ENCODE results near the gene BARD1. TPM values are rescaled to one million over a fixed set of nuclear protein-coding genes. Genes with fewer than 3 reads are reported as not detected.
A peak's percentile ranks its signal among the peaks of the same experiment; 100 is the strongest.
"Not testable (repeated sequence)": the region's sequence is repeated elsewhere in the genome, so short reads cannot be mapped to it uniquely, and the experiment has no call there.

BARD1 gene
- polyA plus RNA-seq, 1 donor = 8.6 TPM

DNA sequence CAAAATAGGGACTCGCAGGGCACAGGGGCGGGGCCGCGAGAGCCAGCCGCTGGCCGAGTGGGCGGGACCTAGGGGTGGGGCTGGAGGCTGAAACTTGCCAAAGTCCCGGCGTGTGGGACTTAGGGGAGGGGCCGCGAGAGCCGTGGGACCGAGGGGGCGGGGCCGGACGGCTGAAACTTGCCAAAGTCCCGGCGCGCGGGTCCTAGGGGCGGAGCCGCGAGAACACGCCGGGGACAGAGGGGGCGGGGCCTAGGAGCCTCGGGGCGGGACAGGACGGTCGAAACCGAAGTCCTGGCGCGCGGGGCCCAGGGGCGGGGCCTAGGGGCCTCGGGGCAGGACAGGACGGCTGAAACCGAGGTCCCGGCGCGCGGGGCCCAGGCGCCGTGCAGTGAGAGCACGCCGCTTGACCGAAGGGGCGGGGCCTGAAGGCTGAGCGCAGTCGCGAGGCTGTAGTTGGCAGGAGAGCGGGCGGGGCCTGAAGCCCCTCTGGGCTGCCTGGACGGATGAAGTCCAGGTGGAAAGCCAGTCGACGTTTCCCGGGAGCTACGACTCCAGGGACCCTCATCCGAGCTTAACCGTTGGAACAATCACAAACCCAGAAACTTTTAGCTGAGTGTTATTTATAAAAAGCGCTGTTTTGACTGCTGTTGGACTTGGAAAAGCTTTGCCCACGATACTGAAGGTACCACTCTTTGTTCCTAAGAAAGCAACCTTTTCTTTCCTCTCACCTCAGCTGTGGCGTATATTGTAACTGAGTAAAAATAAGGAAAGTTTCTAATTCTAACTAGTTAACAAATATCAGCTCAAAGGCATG lies 475 bp upstream of the BARD1 start:
- 0% methylated on average over 2 of the region's 63 CpGs for WGBS (ENCODE audit: insufficient coverage, low lambda C conversion rate)
- peak; percentile 98 to 99 for DNase-seq
- peak overlapping the region; percentile 98 for H3K27ac ChIP-seq (ENCODE audit: low read length)

DNA sequence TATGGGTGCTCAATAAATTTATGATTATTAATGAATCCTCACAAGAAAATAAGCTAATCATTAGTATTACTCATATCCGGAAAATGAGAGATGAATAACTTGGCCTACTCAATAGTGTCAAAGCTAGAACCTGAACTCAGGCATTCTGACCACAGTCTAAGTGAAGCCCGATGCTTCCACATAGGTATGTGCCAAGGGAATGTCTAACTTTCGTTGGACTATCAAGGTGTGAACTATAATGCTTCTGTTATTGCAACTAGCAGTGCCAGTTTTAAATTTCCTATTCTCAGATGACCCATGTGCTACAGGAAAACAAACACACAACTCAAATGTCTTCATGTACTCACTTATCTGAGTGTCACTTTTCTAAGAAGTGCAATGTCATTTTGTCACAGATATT lies 1.8 kb downstream of the BARD1 start:
- H3K4me1 ChIP-seq (ENCODE audit: control insufficient read depth, insufficient read depth, low read length) = no peaks in the 10 kb centered on the region
- H3K27me3 ChIP-seq (ENCODE audit: control insufficient read depth, insufficient read depth, low read length) = no peaks in the 10 kb centered on the region
- WGBS (ENCODE audit: insufficient coverage, low lambda C conversion rate) = no CpG with 5 or more reads among the region's 3 CpGs
- no peaks in the 10 kb centered on the region for H3K9me3 ChIP-seq (ENCODE audit: control insufficient read depth, low read depth, low read length)
- no peaks in the 10 kb centered on the region for H3K36me3 ChIP-seq (ENCODE audit: control insufficient read depth, insufficient read depth, low read length)
- peak overlapping the region; percentile 13 for H3K27ac ChIP-seq (ENCODE audit: low read length)
- peak in 1 of 2 donors; percentile 43 for DNase-seq
- peak overlapping the region; percentile 91 for H3K4me3 ChIP-seq (ENCODE audit: low read length)

More for the DNA sequence above, 475 bp upstream of the BARD1 start:
- no peaks in the 10 kb centered on the region for H3K27me3 ChIP-seq (ENCODE audit: control insufficient read depth, insufficient read depth, low read length)
- no peaks in the 10 kb centered on the region for H3K36me3 ChIP-seq (ENCODE audit: control insufficient read depth, insufficient read depth, low read length)
- no peaks in the 10 kb centered on the region for H3K9me3 ChIP-seq (ENCODE audit: control insufficient read depth, low read depth, low read length)
- H3K4me1 ChIP-seq (ENCODE audit: control insufficient read depth, insufficient read depth, low read length) = no peaks in the 10 kb centered on the region
- H3K4me3 ChIP-seq (ENCODE audit: low read length) = peak overlapping the region; percentile 91

DNA sequence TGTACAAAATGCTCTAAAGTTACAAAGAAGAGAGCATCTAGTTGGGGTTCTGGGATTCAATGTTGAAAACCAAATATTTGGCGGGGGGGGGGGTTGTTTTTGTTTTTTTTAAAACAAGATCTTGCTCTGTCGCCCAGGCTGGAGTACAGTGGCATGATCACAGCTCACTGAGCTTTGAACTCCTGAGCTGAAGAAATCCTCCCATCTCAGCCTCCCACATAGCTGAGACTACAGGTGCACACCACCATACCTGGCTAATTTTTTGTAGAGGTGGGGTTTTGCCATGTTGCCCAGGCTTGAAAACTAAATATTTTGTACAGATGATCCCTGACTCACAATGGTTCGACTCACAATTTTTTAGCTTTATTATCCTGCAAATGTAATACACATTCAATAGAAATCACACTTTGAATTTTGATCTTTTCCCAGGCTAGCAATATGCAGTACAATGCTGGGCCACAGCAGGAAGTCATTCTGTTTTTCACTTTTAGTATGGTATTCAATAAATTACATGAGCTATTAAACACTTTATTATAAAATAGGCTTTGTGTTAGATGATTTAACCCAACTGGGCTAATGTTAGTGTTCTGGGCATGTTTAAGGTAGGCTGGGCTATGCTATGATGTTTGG lies 7.6 kb downstream of the BARD1 start:
- Histone ChIP-seq H3K9me3 (ENCODE audit: control insufficient read depth, low read depth, low read length) (no peaks in the 10 kb centered on the region), H3K36me3 (ENCODE audit: control insufficient read depth, insufficient read depth, low read length) (no peaks in the 10 kb centered on the region), H3K27ac (ENCODE audit: low read length) (no peak overlapping the region), H3K4me1 (ENCODE audit: control insufficient read depth, insufficient read depth, low read length) (no peaks in the 10 kb centered on the region), H3K27me3 (ENCODE audit: control insufficient read depth, insufficient read depth, low read length) (no peaks in the 10 kb centered on the region), H3K4me3 (ENCODE audit: low read length) (no peak overlapping the region)
- 100% methylated on average over 1 of the region's 3 CpGs for WGBS (ENCODE audit: insufficient coverage, low lambda C conversion rate)
- no peak for DNase-seq

DNA sequence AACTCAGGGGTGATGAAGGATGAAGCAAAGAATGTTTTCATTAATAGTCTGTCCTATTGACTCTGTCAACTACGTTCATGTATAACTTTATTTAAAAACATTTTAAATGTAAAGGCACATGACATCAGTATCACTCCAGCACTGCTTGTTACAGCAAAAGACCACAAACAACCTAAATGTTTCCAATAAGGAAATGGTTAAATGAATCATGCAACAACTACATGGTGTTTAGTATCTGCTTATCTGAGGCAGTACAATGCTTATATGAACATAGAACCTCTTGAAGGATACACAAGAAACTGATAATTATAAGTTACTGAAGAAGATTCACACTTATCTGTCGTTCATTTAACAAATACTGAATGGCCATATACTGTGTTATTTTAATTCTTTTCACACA lies 8.4 kb downstream of the BARD1 start:
- Histone ChIP-seq H3K36me3 (ENCODE audit: control insufficient read depth, insufficient read depth, low read length) (no peaks in the 10 kb centered on the region), H3K27me3 (ENCODE audit: control insufficient read depth, insufficient read depth, low read length) (no peaks in the 10 kb centered on the region), H3K9me3 (ENCODE audit: control insufficient read depth, low read depth, low read length) (no peaks in the 10 kb centered on the region), H3K4me3 (ENCODE audit: low read length) (no peak overlapping the region), H3K4me1 (ENCODE audit: control insufficient read depth, insufficient read depth, low read length) (no peaks in the 10 kb centered on the region), H3K27ac (ENCODE audit: low read length) (no peak overlapping the region)
- 100% methylated on average over 1 of the region's 2 CpGs for WGBS (ENCODE audit: insufficient coverage, low lambda C conversion rate)
- no peak for DNase-seq

DNA sequence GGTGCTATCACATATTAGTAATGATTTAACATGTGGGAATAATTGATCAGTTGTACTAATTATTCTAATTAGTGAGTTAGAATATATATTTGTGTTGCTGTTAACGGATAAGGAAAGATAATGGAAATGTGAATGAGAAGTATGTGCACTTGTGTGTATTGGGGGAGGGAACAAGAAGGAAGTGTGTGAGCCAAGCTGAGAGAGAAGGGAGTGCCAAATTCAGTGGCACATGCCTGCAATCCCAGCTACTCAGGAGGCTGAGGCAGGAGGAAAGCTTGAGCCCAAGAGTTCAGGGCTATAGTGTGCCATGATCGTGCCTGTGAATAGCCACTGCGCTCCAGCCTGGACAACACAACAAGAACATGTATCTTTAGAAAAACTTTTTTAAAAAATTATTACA lies 9.3 kb downstream of the BARD1 start:
- 60% methylated on average over 1 of the region's 3 CpGs for WGBS (ENCODE audit: insufficient coverage, low lambda C conversion rate)
- Histone ChIP-seq H3K27ac (ENCODE audit: low read length) (no peak overlapping the region), H3K27me3 (ENCODE audit: control insufficient read depth, insufficient read depth, low read length) (no peaks in the 10 kb centered on the region)

DNA sequence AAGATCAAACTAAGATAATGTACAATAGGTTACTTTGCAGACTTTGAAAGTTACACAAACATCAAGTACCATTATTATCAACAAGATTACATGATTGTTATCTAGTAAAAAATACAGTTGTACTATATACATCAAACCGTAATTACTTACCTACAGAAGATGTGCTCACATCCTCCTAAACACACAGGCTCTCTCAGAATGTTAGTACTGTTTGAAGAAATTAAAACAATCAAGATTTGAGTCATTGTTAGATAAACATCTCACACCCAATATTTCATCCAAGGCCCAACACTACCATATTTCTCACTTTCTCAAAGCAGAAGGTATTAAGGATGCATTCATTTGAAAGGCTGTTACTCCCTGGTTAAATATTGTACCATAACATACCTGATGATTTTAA lies 12.6 kb downstream of the BARD1 start:
- no peak for DNase-seq
- no CpG with 5 or more reads among the region's 1 CpG for WGBS (ENCODE audit: insufficient coverage, low lambda C conversion rate)
- no peak overlapping the region for H3K27ac ChIP-seq (ENCODE audit: low read length)
- peaks cover 7% of the 10 kb centered on the region for H3K36me3 ChIP-seq (ENCODE audit: control insufficient read depth, insufficient read depth, low read length)
- no peak overlapping the region for H3K4me3 ChIP-seq (ENCODE audit: low read length)
- H3K9me3 ChIP-seq (ENCODE audit: control insufficient read depth, low read depth, low read length) = no peaks in the 10 kb centered on the region
- H3K27me3 ChIP-seq (ENCODE audit: control insufficient read depth, insufficient read depth, low read length) = no peaks in the 10 kb centered on the region
- no peaks in the 10 kb centered on the region for H3K4me1 ChIP-seq (ENCODE audit: control insufficient read depth, insufficient read depth, low read length)

More for the DNA sequence above, 9.3 kb downstream of the BARD1 start:
- peaks cover 1% of the 10 kb centered on the region for H3K36me3 ChIP-seq (ENCODE audit: control insufficient read depth, insufficient read depth, low read length)
- no peaks in the 10 kb centered on the region for H3K4me1 ChIP-seq (ENCODE audit: control insufficient read depth, insufficient read depth, low read length)
- DNase-seq = no peak
- H3K4me3 ChIP-seq (ENCODE audit: low read length) = no peak overlapping the region
- H3K9me3 ChIP-seq (ENCODE audit: control insufficient read depth, low read depth, low read length) = no peaks in the 10 kb centered on the region

DNA sequence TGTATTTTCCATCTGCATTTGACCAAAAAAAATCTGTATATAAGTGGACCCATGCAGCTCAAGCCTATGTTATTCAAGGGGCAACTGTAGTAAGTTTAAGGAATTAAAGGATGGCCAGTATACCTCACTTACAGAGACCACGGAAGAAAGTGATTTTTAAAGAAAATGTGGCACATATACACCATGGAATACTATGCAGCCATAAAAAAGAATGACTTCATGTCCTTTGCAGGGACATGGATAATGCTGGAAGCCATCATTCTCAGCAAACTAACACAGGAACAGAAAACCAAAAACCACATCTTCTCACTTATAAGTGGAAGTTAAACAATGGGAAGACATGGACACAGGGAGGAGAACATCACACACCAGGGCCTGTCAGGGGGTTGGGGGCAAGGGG lies 26.3 kb downstream of the BARD1 start:
- H3K36me3 ChIP-seq (ENCODE audit: control insufficient read depth, insufficient read depth, low read length) = peaks cover 23% of the 10 kb centered on the region
- WGBS (ENCODE audit: insufficient coverage, low lambda C conversion rate) = no CpG with 5 or more reads among the region's 1 CpG
- not testable (repeated sequence) for H3K4me3 ChIP-seq (ENCODE audit: low read length); H3K27ac ChIP-seq (ENCODE audit: low read length); H3K9me3 ChIP-seq (ENCODE audit: control insufficient read depth, low read depth, low read length); H3K27me3 ChIP-seq (ENCODE audit: control insufficient read depth, insufficient read depth, low read length); H3K4me1 ChIP-seq (ENCODE audit: control insufficient read depth, insufficient read depth, low read length); DNase-seq

DNA sequence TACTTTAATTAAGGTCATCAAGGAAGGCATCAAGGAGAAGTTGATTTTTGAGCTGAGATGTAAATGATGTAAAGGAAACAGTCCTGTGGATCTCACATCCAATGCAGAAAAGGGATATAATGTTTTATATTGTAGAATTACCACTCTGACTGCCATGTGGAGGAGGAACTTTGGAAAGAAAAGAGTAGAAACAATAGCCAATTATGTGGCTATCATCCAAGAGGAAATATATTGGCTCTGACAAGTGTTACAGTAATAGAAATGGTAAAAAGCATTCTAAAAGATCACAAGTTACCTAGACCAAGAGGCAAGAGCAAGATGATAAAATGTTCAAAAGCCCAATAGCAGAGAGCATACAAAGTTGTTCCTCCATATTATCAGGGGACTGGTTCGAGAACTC lies 26.8 kb downstream of the BARD1 start:
- Histone ChIP-seq H3K36me3 (ENCODE audit: control insufficient read depth, insufficient read depth, low read length) (peaks cover 23% of the 10 kb centered on the region), H3K9me3 (ENCODE audit: control insufficient read depth, low read depth, low read length) (no peaks in the 10 kb centered on the region), H3K4me1 (ENCODE audit: control insufficient read depth, insufficient read depth, low read length) (no peaks in the 10 kb centered on the region), H3K27me3 (ENCODE audit: control insufficient read depth, insufficient read depth, low read length) (no peaks in the 10 kb centered on the region), H3K27ac (ENCODE audit: low read length) (no peak overlapping the region), H3K4me3 (ENCODE audit: low read length) (no peak overlapping the region)
- no peak for DNase-seq
- WGBS (ENCODE audit: insufficient coverage, low lambda C conversion rate) = no CpG with 5 or more reads among the region's 1 CpG

DNA sequence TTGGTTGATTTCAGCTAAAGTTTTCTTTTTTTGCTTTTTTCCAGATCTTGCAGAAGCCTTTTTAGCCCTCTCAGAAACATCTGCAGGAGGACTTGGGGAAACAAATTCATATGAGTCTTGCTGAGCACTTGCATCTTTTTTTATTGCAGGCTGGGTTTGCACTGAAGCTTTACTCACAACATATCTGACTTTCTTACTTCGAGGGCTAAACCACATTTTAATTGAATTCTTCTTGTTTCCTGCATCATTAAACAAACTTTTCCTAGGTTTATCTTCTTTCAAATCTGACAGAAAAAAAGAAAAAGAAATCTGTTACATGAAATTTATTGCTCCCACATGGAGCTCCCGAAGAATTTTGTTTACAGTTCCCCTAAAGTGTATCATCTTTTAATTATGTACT lies 28.3 kb downstream of the BARD1 start:
- Histone ChIP-seq H3K27me3 (ENCODE audit: control insufficient read depth, insufficient read depth, low read length) (no peaks in the 10 kb centered on the region), H3K9me3 (ENCODE audit: control insufficient read depth, low read depth, low read length) (no peaks in the 10 kb centered on the region), H3K4me1 (ENCODE audit: control insufficient read depth, insufficient read depth, low read length) (no peaks in the 10 kb centered on the region), H3K36me3 (ENCODE audit: control insufficient read depth, insufficient read depth, low read length) (peaks cover 23% of the 10 kb centered on the region), H3K27ac (ENCODE audit: low read length) (no peak overlapping the region), H3K4me3 (ENCODE audit: low read length) (no peak overlapping the region)
- no peak for DNase-seq
- WGBS (ENCODE audit: insufficient coverage, low lambda C conversion rate) = 100% methylated on average over 1 of the region's 2 CpGs

DNA sequence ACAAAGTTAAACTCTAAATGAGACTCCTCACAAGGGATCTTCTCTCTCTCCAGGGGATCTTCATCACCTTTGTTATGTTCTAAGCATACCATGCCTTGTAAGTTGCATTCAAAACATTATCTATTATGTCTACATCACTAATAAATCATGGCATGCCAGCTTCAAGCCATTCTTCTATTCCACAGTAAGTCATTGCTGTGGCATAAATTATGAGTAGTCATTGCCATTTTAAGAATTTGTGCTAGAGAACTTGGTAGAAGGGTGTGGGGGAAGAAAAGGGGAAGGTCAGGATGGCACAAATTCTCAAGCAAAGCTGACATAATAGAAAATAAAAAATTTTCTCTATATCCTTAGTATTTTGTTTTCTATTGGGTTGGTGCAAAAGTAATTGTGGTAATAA lies 33.5 kb downstream of the BARD1 start:
- no peak overlapping the region for H3K4me3 ChIP-seq (ENCODE audit: low read length)
- H3K27ac ChIP-seq (ENCODE audit: low read length) = no peak overlapping the region
- H3K36me3 ChIP-seq (ENCODE audit: control insufficient read depth, insufficient read depth, low read length) = peaks cover 15% of the 10 kb centered on the region
- no peaks in the 10 kb centered on the region for H3K27me3 ChIP-seq (ENCODE audit: control insufficient read depth, insufficient read depth, low read length)
- DNase-seq = no peak
- H3K9me3 ChIP-seq (ENCODE audit: control insufficient read depth, low read depth, low read length) = no peaks in the 10 kb centered on the region
- no peaks in the 10 kb centered on the region for H3K4me1 ChIP-seq (ENCODE audit: control insufficient read depth, insufficient read depth, low read length)

DNA sequence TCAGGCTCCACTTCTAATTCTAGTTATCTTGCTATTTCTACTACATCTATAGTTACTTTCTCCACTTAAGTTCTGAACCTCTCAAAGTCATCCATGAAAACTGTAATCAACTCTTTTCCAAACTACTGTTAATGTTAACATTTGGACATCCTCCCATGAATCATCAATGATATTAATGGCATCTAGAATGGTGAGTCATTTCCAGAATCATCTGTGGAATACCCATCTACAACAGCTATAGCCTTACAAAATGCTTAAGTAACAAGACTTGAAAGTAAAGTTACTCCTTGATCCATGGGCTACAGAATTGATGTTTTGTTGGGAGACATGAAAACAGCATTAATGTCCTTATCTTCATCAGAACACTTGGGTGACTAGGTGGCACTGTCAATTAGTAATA lies 35.4 kb downstream of the BARD1 start:
- no peak for DNase-seq
- H3K9me3 ChIP-seq (ENCODE audit: control insufficient read depth, low read depth, low read length) = no peaks in the 10 kb centered on the region
- no peaks in the 10 kb centered on the region for H3K27me3 ChIP-seq (ENCODE audit: control insufficient read depth, insufficient read depth, low read length)
- H3K4me3 ChIP-seq (ENCODE audit: low read length) = no peak overlapping the region
- H3K36me3 ChIP-seq (ENCODE audit: control insufficient read depth, insufficient read depth, low read length) = no peaks in the 10 kb centered on the region
- H3K27ac ChIP-seq (ENCODE audit: low read length) = no peak overlapping the region
- H3K4me1 ChIP-seq (ENCODE audit: control insufficient read depth, insufficient read depth, low read length) = no peaks in the 10 kb centered on the region
